ENCODE data around the gene MAP2. TPM values are rescaled to one million over a fixed set of nuclear protein-coding genes. Genes with fewer than 3 reads are reported as not detected.

MAP2 gene
- total and polyA plus RNA-seq, 2 of the 13 experiments (the other 11 are each of a cell fraction or from before 2014, with no cell fraction given) = 0.08 TPM; not detected in 1

DNA sequence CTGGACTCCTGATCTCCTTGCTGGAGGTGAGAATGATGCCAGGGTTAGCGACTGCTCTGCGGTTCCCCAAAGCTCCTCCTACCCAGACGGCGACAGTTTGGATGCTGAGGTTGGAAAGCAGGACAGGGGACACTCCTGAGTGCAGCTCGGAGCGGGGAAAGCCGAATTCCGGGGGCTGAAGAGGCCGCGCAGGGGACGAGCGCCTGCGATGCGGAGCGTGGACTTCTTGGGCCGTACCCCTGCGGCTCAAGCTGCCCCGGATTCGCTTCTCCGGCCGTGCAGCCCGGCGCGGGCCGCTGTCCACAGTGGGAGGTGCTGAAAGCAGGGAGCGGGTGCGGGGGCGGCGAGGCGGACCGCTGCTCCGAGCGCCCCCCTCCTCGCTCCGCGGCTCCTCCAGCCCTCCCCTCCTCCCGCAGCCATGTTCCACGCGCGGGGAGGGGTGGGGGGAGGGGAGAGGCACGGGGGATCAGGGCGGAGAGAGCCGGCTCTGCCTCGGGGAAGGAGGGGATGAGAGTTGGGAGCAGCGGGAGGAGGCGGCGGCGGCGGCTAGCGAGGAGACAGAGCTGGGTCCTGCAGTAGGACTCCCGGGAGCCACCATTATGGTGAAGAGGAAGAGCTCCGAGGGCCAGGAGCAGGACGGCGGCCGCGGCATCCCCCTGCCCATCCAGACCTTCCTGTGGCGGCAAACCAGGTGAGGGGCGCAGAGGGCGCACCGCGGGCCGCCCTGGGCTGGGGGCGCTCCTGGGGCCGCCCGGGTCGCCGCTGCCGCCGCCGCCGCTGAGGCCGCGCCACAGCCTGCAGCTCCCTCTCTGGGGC is 347.8 kb downstream of the MAP2 start, which contains the start of gene UNC80 (continued):
- TF ChIP-seq, protein P1, sequence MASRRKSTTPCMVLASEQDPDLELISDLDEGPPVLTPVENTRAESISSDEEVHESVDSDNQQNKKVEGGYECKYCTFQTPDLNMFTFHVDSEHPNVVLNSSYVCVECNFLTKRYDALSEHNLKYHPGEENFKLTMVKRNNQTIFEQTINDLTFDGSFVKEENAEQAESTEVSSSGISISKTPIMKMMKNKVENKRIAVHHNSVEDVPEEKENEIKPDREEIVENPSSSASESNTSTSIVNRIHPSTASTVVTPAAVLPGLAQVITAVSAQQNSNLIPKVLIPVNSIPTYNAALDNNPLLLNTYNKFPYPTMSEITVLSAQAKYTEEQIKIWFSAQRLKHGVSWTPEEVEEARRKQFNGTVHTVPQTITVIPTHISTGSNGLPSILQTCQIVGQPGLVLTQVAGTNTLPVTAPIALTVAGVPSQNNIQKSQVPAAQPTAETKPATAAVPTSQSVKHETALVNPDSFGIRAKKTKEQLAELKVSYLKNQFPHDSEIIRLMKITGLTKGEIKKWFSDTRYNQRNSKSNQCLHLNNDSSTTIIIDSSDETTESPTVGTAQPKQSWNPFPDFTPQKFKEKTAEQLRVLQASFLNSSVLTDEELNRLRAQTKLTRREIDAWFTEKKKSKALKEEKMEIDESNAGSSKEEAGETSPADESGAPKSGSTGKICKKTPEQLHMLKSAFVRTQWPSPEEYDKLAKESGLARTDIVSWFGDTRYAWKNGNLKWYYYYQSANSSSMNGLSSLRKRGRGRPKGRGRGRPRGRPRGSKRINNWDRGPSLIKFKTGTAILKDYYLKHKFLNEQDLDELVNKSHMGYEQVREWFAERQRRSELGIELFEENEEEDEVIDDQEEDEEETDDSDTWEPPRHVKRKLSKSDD (CRISPR knock-in tag; IDR thresholded peaks at IDR 0.05; ENCODE audit: low read depth) = peak; percentile 93
- peak; percentile 93 for TF ChIP-seq ZNF205 (CRISPR knock-in tag; IDR thresholded peaks at IDR 0.05)
- TF ChIP-seq GLI4 (CRISPR knock-in tag; IDR thresholded peaks at IDR 0.05; ENCODE audit: borderline replicate concordance) = peak; percentile 83; the same call in 1 of the 2 replicates
- TF ChIP-seq, protein P2, sequence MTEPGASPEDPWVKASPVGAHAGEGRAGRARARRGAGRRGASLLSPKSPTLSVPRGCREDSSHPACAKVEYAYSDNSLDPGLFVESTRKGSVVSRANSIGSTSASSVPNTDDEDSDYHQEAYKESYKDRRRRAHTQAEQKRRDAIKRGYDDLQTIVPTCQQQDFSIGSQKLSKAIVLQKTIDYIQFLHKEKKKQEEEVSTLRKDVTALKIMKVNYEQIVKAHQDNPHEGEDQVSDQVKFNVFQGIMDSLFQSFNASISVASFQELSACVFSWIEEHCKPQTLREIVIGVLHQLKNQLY (CRISPR knock-in tag; IDR thresholded peaks at IDR 0.05) = peak; percentile 64; the same call in 1 of the 2 replicates
- TF ChIP-seq ZNF746 (CRISPR knock-in tag; IDR thresholded peaks at IDR 0.05) = 0 out of 2 replicates have a peak, but pooled peaks have one; percentile 58
- TF ChIP-seq PCBP1 (IDR thresholded peaks at IDR 0.05; ENCODE audit: borderline replicate concordance, low read depth, low read length) = no peak
- peak; percentile 88 for TF ChIP-seq ZC3H13 (CRISPR knock-in tag; IDR thresholded peaks at IDR 0.05)
- TF ChIP-seq, protein P3, sequence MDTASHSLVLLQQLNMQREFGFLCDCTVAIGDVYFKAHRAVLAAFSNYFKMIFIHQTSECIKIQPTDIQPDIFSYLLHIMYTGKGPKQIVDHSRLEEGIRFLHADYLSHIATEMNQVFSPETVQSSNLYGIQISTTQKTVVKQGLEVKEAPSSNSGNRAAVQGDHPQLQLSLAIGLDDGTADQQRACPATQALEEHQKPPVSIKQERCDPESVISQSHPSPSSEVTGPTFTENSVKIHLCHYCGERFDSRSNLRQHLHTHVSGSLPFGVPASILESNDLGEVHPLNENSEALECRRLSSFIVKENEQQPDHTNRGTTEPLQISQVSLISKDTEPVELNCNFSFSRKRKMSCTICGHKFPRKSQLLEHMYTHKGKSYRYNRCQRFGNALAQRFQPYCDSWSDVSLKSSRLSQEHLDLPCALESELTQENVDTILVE (CRISPR knock-in tag; IDR thresholded peaks at IDR 0.05) = peak; percentile 94
- peak; percentile 77; the same call in 1 of the 2 replicates for TF ChIP-seq MTA1 (CRISPR knock-in tag; IDR thresholded peaks at IDR 0.05; ENCODE audit: borderline replicate concordance)
- peak; percentile 96; the same call in 1 of the 2 replicates for TF ChIP-seq ZNF558 (CRISPR knock-in tag; IDR thresholded peaks at IDR 0.05; ENCODE audit: borderline replicate concordance)
- peak; percentile 93 for TF ChIP-seq SRY (CRISPR knock-in tag; IDR thresholded peaks at IDR 0.05)
- TF ChIP-seq ZNF441 (CRISPR knock-in tag; IDR thresholded peaks at IDR 0.05; ENCODE audit: borderline replicate concordance) = peak; percentile 95
- no peak for TF ChIP-seq ZNF326 (CRISPR knock-in tag; IDR thresholded peaks at IDR 0.05; ENCODE audit: borderline replicate concordance)
- TF ChIP-seq, protein P4, sequence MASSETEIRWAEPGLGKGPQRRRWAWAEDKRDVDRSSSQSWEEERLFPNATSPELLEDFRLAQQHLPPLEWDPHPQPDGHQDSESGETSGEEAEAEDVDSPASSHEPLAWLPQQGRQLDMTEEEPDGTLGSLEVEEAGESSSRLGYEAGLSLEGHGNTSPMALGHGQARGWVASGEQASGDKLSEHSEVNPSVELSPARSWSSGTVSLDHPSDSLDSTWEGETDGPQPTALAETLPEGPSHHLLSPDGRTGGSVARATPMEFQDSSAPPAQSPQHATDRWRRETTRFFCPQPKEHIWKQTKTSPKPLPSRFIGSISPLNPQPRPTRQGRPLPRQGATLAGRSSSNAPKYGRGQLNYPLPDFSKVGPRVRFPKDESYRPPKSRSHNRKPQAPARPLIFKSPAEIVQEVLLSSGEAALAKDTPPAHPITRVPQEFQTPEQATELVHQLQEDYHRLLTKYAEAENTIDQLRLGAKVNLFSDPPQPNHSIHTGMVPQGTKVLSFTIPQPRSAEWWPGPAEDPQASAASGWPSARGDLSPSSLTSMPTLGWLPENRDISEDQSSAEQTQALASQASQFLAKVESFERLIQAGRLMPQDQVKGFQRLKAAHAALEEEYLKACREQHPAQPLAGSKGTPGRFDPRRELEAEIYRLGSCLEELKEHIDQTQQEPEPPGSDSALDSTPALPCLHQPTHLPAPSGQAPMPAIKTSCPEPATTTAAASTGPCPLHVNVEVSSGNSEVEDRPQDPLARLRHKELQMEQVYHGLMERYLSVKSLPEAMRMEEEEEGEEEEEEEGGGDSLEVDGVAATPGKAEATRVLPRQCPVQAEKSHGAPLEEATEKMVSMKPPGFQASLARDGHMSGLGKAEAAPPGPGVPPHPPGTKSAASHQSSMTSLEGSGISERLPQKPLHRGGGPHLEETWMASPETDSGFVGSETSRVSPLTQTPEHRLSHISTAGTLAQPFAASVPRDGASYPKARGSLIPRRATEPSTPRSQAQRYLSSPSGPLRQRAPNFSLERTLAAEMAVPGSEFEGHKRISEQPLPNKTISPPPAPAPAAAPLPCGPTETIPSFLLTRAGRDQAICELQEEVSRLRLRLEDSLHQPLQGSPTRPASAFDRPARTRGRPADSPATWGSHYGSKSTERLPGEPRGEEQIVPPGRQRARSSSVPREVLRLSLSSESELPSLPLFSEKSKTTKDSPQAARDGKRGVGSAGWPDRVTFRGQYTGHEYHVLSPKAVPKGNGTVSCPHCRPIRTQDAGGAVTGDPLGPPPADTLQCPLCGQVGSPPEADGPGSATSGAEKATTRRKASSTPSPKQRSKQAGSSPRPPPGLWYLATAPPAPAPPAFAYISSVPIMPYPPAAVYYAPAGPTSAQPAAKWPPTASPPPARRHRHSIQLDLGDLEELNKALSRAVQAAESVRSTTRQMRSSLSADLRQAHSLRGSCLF (CRISPR knock-in tag; IDR thresholded peaks at IDR 0.05; ENCODE audit: borderline replicate concordance) = peak; percentile 89; the same call in 1 of the 2 replicates
- peak; percentile 98 for TF ChIP-seq ZNF792 (CRISPR knock-in tag; IDR thresholded peaks at IDR 0.05)
- peak; percentile 80; the same call in 1 of the 2 replicates for TF ChIP-seq ZSCAN31 (CRISPR knock-in tag; IDR thresholded peaks at IDR 0.05; ENCODE audit: low read depth)
- peak; percentile 65; the same call in 1 of the 2 replicates for TF ChIP-seq MYC (CRISPR knock-in tag; IDR thresholded peaks at IDR 0.05; ENCODE audit: borderline replicate concordance)
- TF ChIP-seq ZNF562 (CRISPR knock-in tag; IDR thresholded peaks at IDR 0.05; ENCODE audit: borderline replicate concordance) = 0 out of 2 replicates have a peak, but pooled peaks have one; percentile 58
- peak; percentile 74; the same call in 1 of the 2 replicates for TF ChIP-seq ZNF598 (CRISPR knock-in tag; IDR thresholded peaks at IDR 0.05; ENCODE audit: borderline replicate concordance)

All from HepG2 (cell line).